ENCODE measurements around the gene CREG2. TPM values are rescaled to one million over a fixed set of nuclear protein-coding genes. Genes with fewer than 3 reads are reported as not detected.

Gene CREG2
- polyA plus RNA-seq, 1 donor from 2014 or later: 1.2 TPM

DNA sequence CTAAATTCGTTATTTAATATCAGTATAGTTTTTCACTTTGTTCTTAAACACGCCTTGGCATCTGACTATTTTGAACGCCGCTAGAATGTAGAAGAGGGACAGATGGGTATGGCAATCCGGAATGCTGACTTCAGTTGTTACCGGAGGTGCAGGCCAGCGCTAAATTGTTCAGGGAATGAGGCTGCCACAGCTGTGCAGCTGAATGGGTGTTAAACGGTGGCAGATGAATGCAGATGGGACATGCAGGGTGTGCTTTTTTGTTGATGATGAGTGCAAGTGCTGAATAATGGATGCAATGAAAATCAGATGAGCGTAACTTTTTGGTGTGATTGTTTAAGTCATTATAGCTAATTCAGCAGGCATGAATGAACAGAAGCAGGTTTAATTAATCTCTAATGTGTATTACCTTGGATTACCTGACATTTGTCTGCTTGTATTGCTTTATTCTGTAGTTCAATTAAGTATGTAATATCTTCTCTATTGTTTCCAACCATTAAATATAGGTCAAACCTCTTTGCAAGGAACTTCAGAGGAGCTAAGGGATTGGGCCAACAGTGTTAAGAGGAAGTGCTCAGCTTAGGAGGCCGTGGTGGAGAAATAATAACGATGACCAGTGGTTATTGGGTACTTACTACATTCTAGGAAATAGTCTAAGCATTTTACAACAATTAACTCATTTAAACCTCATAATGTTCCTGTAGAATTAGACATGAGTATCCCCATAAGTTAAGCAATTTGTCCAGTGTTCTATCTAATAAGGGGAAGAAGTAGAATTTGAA is 11.9 kb upstream of the CREG2 start (continued):
- no peak for TF ChIP-seq EZH2 (IDR thresholded peaks at IDR 0.05; ENCODE audit: borderline replicate concordance, insufficient read depth, low read length, poor library complexity, severe bottlenecking)
- TF ChIP-seq, protein P1, sequence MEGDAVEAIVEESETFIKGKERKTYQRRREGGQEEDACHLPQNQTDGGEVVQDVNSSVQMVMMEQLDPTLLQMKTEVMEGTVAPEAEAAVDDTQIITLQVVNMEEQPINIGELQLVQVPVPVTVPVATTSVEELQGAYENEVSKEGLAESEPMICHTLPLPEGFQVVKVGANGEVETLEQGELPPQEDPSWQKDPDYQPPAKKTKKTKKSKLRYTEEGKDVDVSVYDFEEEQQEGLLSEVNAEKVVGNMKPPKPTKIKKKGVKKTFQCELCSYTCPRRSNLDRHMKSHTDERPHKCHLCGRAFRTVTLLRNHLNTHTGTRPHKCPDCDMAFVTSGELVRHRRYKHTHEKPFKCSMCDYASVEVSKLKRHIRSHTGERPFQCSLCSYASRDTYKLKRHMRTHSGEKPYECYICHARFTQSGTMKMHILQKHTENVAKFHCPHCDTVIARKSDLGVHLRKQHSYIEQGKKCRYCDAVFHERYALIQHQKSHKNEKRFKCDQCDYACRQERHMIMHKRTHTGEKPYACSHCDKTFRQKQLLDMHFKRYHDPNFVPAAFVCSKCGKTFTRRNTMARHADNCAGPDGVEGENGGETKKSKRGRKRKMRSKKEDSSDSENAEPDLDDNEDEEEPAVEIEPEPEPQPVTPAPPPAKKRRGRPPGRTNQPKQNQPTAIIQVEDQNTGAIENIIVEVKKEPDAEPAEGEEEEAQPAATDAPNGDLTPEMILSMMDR (IDR thresholded peaks at IDR 0.05; ENCODE audit: poor library complexity, severe bottlenecking): no peak

DNA sequence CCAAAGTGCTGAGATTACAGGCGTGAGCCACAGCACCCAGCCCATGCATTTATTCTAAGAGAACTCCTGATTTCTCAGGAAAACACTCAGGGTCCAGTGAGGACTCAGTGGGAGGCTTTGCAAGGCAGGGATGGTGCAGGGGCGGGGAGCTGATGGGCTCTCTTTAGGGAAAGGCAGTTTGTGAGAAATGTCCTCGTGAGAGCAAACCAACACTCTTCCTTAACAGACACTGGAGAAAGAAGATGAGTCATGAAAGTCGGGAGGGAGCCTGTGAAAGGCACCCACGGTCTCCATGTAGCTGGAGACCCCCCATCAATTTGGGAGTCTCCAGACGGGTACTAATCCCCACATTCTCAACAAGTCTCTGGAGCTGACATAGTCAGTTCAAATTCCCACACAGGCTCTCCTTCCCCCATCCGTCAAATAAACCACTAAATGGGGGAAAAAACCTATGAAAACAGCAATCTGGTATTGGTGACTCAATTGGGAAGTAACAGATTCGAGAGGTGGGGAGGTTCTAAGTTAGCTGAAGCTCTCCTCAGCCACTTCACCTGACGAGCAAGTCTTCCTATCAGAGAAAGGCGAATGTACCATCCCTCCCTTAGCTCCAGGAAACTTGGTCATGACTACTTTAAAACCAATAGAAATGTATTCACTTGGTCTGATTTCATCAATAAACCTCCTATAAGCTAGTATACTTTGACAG is 11.0 kb upstream of the CREG2 start:
- no peak overlapping the region for H2AFZ ChIP-seq (ENCODE audit: low read depth, low read length)
- no peak overlapping the region for H3K9ac ChIP-seq (ENCODE audit: low read length)
- no peaks in the 10 kb centered on the region for H3K79me2 ChIP-seq (replicated peaks; ENCODE audit: insufficient read depth, low read length)
- H3K27ac ChIP-seq (ENCODE audit: low read length): no peak overlapping the region
- no peaks in the 10 kb centered on the region for H3F3A ChIP-seq (ENCODE audit: insufficient read depth, low read length, poor library complexity, severe bottlenecking)
- no peak overlapping the region for H3K4me2 ChIP-seq (ENCODE audit: low read length)
- no peaks in the 10 kb centered on the region for H3K9me2 ChIP-seq (ENCODE audit: insufficient read depth, low read length)
- no peaks in the 10 kb centered on the region for H3K27me3 ChIP-seq (ENCODE audit: insufficient read depth, low read depth, low read length)
- no peak overlapping the region for H3K4me3 ChIP-seq (ENCODE audit: low read length)
- TF ChIP-seq EZH2 (IDR thresholded peaks at IDR 0.05; ENCODE audit: borderline replicate concordance, insufficient read depth, low read length, poor library complexity, severe bottlenecking) (no peak), POLR2AphosphoS5 (IDR thresholded peaks at IDR 0.05) (no peak), EP300 (conservative IDR thresholded peaks at IDR 0.05; ENCODE audit: poor library complexity, severe bottlenecking) (no peak)
- H4K20me1 ChIP-seq (ENCODE audit: insufficient read depth): no peaks in the 10 kb centered on the region
- H3K36me3 ChIP-seq (ENCODE audit: insufficient read depth, low read length): no peaks in the 10 kb centered on the region
- H3K9me3 ChIP-seq (ENCODE audit: low read length): no peaks in the 10 kb centered on the region

DNA sequence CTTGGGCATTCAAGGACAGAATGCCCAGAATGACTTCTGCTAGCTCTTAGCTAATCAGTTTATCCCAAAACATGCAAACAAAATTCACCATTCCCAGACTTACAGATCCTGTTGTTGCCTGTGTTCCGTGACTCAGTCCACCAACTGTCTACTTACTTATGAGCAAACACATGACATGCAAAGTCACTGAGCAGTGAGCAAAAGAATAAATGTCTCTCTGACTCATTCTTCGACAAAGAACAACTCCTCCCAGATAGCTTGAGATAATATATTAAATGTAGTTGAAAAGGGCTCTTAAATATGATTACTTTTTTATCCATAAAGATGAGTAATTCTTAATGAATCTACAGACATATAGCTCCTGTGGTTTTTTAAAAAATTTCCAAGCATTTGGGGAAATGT is 9.0 kb upstream of the CREG2 start:
- Histone ChIP-seq H3F3A (ENCODE audit: insufficient read depth, low read length, poor library complexity, severe bottlenecking) (no peaks in the 10 kb centered on the region), H3K27me3 (ENCODE audit: insufficient read depth, low read depth, low read length) (no peaks in the 10 kb centered on the region), H4K20me1 (ENCODE audit: insufficient read depth) (no peaks in the 10 kb centered on the region), H2AFZ (ENCODE audit: low read depth, low read length) (no peak overlapping the region), H3K4me2 (ENCODE audit: low read length) (no peak overlapping the region), H3K4me3 (ENCODE audit: low read length) (no peak overlapping the region), H3K9ac (ENCODE audit: low read length) (no peak overlapping the region), H3K9me2 (ENCODE audit: insufficient read depth, low read length) (no peaks in the 10 kb centered on the region), H3K36me3 (ENCODE audit: insufficient read depth, low read length) (no peaks in the 10 kb centered on the region), H3K27ac (ENCODE audit: low read length) (no peak overlapping the region), H3K79me2 (replicated peaks; ENCODE audit: insufficient read depth, low read length) (no peaks in the 10 kb centered on the region), H3K9me3 (ENCODE audit: low read length) (no peaks in the 10 kb centered on the region)
- TF ChIP-seq RAD21 (conservative IDR thresholded peaks at IDR 0.05) (no peak), SMC3 (conservative IDR thresholded peaks at IDR 0.05; ENCODE audit: poor library complexity) (no peak), POLR2AphosphoS5 (IDR thresholded peaks at IDR 0.05) (no peak), TAF1 (IDR thresholded peaks at IDR 0.05; ENCODE audit: low read depth) (no peak)
- TF ChIP-seq, protein P1 (IDR thresholded peaks at IDR 0.05; ENCODE audit: poor library complexity, severe bottlenecking): no peak

Data from neural cell (in vitro differentiated cells).